KMS-11 (cell line): ENCODE results near the gene GAS2.

Experiments used
- H2AFZ ChIP-seq: fragments of 200-600 bp; sonication (generic); 2 replicates; pipeline ENCODE4 v1.6.1; 2016; ENCODE audit warnings: antibody characterized with exemption, mixed run types, low read depth
- H3K27ac ChIP-seq: fragments of 200-600 bp; sonication (generic); 2 replicates; pipeline ENCODE4 v1.6.1; 2016; ENCODE audit warnings: mild to moderate bottlenecking, mixed run types
- H3K27me3 ChIP-seq: fragments of 200-600 bp; sonication (generic); 2 replicates; pipeline ENCODE4 v1.6.1; 2017; ENCODE audit warnings: mild to moderate bottlenecking, low read depth, mixed run types, moderate library complexity; ENCODE audit not compliant: insufficient read depth
- H3K36me3 ChIP-seq: fragments of 200-600 bp; sonication (generic); 2 replicates; pipeline ENCODE4 v1.6.1; 2017; ENCODE audit warnings: mild to moderate bottlenecking, mixed run types; ENCODE audit not compliant: insufficient read depth
- H3K4me1 ChIP-seq: fragments of 200-600 bp; sonication (generic); 2 replicates; pipeline ENCODE4 v1.6.1; 2016; ENCODE audit warnings: mild to moderate bottlenecking, low read depth, mixed run types; ENCODE audit not compliant: poor library complexity, severe bottlenecking
- H3K4me2 ChIP-seq: fragments of 200-600 bp; sonication (generic); 2 replicates; pipeline ENCODE4 v1.7.0; 2016; ENCODE audit warnings: mild to moderate bottlenecking, mixed run types
- H3K4me3 ChIP-seq: fragments of 200-600 bp; sonication (generic); IDR thresholded peaks from 2 replicates; pipeline ENCODE4 v1.6.1; 2017; ENCODE audit warnings: low read depth, low read length, mixed read lengths; ENCODE audit not compliant: insufficient read depth
- H3K79me2 ChIP-seq: fragments of 200-600 bp; sonication (generic); 2 replicates; pipeline ENCODE4 v1.6.1; 2016; ENCODE audit warnings: low read depth, mixed run types; ENCODE audit not compliant: insufficient read depth
- H3K9ac ChIP-seq: fragments of 200-600 bp; sonication (generic); 2 replicates; pipeline ENCODE4 v1.6.1; 2016; ENCODE audit warnings: mild to moderate bottlenecking, mixed run types
- H4K20me1 ChIP-seq: fragments of 200-600 bp; sonication (generic); 2 replicates; pipeline ENCODE4 v1.6.1; 2016; ENCODE audit warnings: mild to moderate bottlenecking, mixed run types; ENCODE audit not compliant: insufficient read depth
- TF ChIP-seq, protein P1 (sequence below): fragments of 200-600 bp; sonication (generic); conservative IDR thresholded peaks from 2 replicates; pipeline ENCODE4 v1.6.1; 2017; ENCODE audit warnings: low read depth, mild to moderate bottlenecking, antibody characterized with exemption, low read length, moderate library complexity, mixed read lengths

GAS2 gene

GRCh38 chr11:22707119-22707899, 40.9 kb downstream of the GAS2 start:
- H3K27ac ChIP-seq, result no peak overlapping the region
- no peak overlapping the region for H3K4me2 ChIP-seq
- H3K79me2 ChIP-seq, result 0 out of 2 replicates have a peak, but pooled peaks cover 4% of the 10 kb centered on the region
- H4K20me1 ChIP-seq, result no peaks in the 10 kb centered on the region
- H2AFZ ChIP-seq, result no peak overlapping the region
- no peaks in the 10 kb centered on the region for H3K36me3 ChIP-seq
- H3K9ac ChIP-seq, result no peak overlapping the region
- H3K4me1 ChIP-seq, result peaks cover 18% of the 10 kb centered on the region
- TF ChIP-seq, protein P1, sequence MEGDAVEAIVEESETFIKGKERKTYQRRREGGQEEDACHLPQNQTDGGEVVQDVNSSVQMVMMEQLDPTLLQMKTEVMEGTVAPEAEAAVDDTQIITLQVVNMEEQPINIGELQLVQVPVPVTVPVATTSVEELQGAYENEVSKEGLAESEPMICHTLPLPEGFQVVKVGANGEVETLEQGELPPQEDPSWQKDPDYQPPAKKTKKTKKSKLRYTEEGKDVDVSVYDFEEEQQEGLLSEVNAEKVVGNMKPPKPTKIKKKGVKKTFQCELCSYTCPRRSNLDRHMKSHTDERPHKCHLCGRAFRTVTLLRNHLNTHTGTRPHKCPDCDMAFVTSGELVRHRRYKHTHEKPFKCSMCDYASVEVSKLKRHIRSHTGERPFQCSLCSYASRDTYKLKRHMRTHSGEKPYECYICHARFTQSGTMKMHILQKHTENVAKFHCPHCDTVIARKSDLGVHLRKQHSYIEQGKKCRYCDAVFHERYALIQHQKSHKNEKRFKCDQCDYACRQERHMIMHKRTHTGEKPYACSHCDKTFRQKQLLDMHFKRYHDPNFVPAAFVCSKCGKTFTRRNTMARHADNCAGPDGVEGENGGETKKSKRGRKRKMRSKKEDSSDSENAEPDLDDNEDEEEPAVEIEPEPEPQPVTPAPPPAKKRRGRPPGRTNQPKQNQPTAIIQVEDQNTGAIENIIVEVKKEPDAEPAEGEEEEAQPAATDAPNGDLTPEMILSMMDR, result no peak
- no peak overlapping the region for H3K4me3 ChIP-seq
- no peaks in the 10 kb centered on the region for H3K27me3 ChIP-seq

GRCh38 chr11:22711071-22711770, 44.8 kb downstream of the GAS2 start:
- Histone ChIP-seq H3K27me3 (no peaks in the 10 kb centered on the region), H3K4me1 (no peaks in the 10 kb centered on the region), H4K20me1 (no peaks in the 10 kb centered on the region), H3K36me3 (no peaks in the 10 kb centered on the region), H3K4me2 (no peak overlapping the region), H3K79me2 (0 out of 2 replicates have a peak, but pooled peaks cover 4% of the 10 kb centered on the region), H3K27ac (no peak overlapping the region), H3K4me3 (no peak overlapping the region), H3K9ac (no peak overlapping the region), H2AFZ (no peak overlapping the region)
- TF ChIP-seq, protein P1, result no peak

GRCh38 chr11:22711880-22712279, 45.5 kb downstream of the GAS2 start:
- TF ChIP-seq, protein P1, result no peak
- no peak overlapping the region for H3K9ac ChIP-seq
- H3K27me3 ChIP-seq, result no peaks in the 10 kb centered on the region
- H3K27ac ChIP-seq, result no peak overlapping the region
- H2AFZ ChIP-seq, result no peak overlapping the region
- H4K20me1 ChIP-seq, result no peaks in the 10 kb centered on the region
- H3K79me2 ChIP-seq, result 0 out of 2 replicates have a peak, but pooled peaks cover 4% of the 10 kb centered on the region
- no peaks in the 10 kb centered on the region for H3K4me1 ChIP-seq
- H3K4me3 ChIP-seq, result no peak overlapping the region
- no peaks in the 10 kb centered on the region for H3K36me3 ChIP-seq
- H3K4me2 ChIP-seq, result no peak overlapping the region

DNA sequence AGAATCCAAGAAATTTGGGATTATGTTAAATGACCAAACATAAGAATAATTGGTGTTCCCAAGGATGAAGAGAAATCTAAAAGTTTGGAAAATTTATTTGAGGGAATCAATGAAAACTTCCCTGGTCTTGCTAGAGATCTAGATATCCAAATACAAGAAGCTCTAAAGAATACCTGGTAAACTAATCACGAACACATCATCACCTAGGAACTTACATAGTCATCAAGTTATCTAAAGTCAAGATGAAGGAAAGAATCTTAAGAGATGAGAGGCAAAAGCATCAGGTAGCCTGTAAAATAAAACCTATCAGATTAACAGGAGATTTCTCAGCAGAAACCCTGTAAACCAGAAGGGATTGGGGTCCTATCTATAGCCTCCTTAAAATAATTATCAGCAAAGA, 46.9 kb downstream of the GAS2 start:
- no peaks in the 10 kb centered on the region for H4K20me1 ChIP-seq
- H2AFZ ChIP-seq, result no peak overlapping the region
- 0 out of 2 replicates have a peak, but pooled peaks cover 3% of the 10 kb centered on the region for H3K79me2 ChIP-seq
- TF ChIP-seq, protein P1, result no peak
- no peaks in the 10 kb centered on the region for H3K27me3 ChIP-seq
- H3K4me2 ChIP-seq, result no peak overlapping the region
- no peak overlapping the region for H3K4me3 ChIP-seq
- no peak overlapping the region for H3K9ac ChIP-seq
- no peaks in the 10 kb centered on the region for H3K4me1 ChIP-seq
- no peaks in the 10 kb centered on the region for H3K36me3 ChIP-seq
- no peak overlapping the region for H3K27ac ChIP-seq
